Neural progenitor cell (in vitro differentiated cells): ENCODE results near the gene DNAI2.

Experiments
- EZH2 ChIP-seq: fragments of 200-600 bp; sonication (generic); IDR thresholded peaks from 2 replicates; pipeline ENCODE4 v1.6.1; 2017; ENCODE audit warnings: antibody characterized with exemption, mild to moderate bottlenecking, moderate library complexity
- TF ChIP-seq, protein P1 (sequence below): fragments of 200-600 bp; sonication (generic); IDR thresholded peaks from 2 replicates; pipeline ENCODE4 v1.5.1; 2017; ENCODE audit warnings: antibody characterized with exemption, mild to moderate bottlenecking

DNA sequence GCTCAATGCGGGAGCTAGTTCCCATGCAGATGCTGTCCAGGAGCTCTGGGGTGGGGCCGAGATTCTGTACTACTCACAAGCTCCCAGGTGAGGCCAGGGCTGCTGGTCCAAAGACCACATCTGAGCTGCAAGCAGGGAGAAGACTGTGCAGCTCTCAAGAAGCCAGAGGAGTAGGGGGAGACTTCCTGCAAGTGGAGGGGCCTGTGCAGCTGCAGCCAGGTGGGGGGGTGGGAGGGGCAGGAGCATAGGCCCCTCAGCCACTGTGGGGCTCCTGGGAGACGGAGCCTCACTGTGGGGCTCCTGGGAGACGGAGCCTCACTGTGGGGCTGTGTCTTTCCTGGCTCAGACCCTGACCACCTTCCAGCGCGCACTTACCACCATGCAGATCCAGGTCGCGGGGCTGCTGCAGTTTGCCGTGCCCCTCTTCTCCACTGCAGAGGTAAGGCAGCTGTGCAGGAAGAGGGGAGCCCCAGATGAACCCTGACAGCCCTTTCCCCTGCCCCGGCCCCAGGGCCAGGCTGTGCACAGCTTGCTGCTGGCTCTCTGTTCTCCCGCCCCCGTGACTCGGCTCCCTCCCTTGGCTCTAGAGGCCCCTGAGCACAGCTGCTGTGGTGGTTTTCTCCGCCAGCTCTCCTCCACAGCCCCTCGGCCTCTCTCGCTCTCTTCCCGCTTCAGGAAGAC lies 24.3 kb upstream of the DNAI2 start:
- TF ChIP-seq, protein P1, sequence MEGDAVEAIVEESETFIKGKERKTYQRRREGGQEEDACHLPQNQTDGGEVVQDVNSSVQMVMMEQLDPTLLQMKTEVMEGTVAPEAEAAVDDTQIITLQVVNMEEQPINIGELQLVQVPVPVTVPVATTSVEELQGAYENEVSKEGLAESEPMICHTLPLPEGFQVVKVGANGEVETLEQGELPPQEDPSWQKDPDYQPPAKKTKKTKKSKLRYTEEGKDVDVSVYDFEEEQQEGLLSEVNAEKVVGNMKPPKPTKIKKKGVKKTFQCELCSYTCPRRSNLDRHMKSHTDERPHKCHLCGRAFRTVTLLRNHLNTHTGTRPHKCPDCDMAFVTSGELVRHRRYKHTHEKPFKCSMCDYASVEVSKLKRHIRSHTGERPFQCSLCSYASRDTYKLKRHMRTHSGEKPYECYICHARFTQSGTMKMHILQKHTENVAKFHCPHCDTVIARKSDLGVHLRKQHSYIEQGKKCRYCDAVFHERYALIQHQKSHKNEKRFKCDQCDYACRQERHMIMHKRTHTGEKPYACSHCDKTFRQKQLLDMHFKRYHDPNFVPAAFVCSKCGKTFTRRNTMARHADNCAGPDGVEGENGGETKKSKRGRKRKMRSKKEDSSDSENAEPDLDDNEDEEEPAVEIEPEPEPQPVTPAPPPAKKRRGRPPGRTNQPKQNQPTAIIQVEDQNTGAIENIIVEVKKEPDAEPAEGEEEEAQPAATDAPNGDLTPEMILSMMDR: no peak
- no peak for TF ChIP-seq EZH2
